ENCODE measurements around the gene PRPF4. TPM values are rescaled to one million over a fixed set of nuclear protein-coding genes. Genes with fewer than 3 reads are reported as not detected.
"Not testable (repeated sequence)": the region's sequence is repeated elsewhere in the genome, so short reads cannot be mapped to it uniquely, and the experiment has no call there.

PRPF4 gene
- total RNA-seq, 2 experiments from 2014 or later = 39.9 to 44.3 TPM

GRCh38 chr9:113269871-113270270 lies 5.6 kb upstream of the PRPF4 start:
- CTCF ChIA-PET = interaction anchor here (1.0 to 1.2 kb wide), 4 partner anchors 132 to 388 kb away, joined by 3 to 4 read pairs (median 4); partner anchors contain the start of gene ALAD
- DNase-seq = no peak
- Mint-ChIP-seq H3K9me3 (no peaks in the 10 kb centered on the region), H3K27ac (peak overlapping the region; percentile 22), H3K4me1 (ENCODE audit: low read depth) (peaks cover 23% of the 10 kb centered on the region), H3K36me3 (ENCODE audit: low read depth) (peaks cover 17% of the 10 kb centered on the region), H3K4me3 (no peak overlapping the region), H3K27me3 (ENCODE audit: low read depth) (no peaks in the 10 kb centered on the region)
- intact Hi-C loops (cut with micrococcal nuclease) = loop anchor here (1.0 to 10.0 kb wide), 2 partner anchors 49 to 1115 kb away; partner anchors contain the start of genes AKNA, FKBP15 and SLC31A1

- DNase-seq = peak; percentile 42
- H3K36me3 Mint-ChIP-seq (ENCODE audit: low read depth) = peaks cover 28% of the 10 kb centered on the region
- intact Hi-C loops (cut with micrococcal nuclease) = loop anchor here (1.0 to 10.0 kb wide), 18 partner anchors 35 to 1110 kb away; partner anchors contain the start of genes AKNA, ALAD, C9orf43 and FKBP15
- H3K27ac Mint-ChIP-seq = peak overlapping the region; percentile 77
- no peaks in the 10 kb centered on the region for H3K27me3 Mint-ChIP-seq (ENCODE audit: low read depth)
- H3K4me1 Mint-ChIP-seq (ENCODE audit: low read depth) = peaks cover 29% of the 10 kb centered on the region
- no peaks in the 10 kb centered on the region for H3K9me3 Mint-ChIP-seq
- CTCF ChIA-PET = interaction anchor here (0.6 to 4.1 kb wide), 29 partner anchors 12 to 382 kb away, joined by 3 to 58 read pairs (median 5); partner anchors contain the start of genes ALAD, C9orf43, FKBP15 and POLE3
- no peak overlapping the region for H3K4me3 Mint-ChIP-seq
These were observed 843 bp upstream of the PRPF4 start for GRCh38 chr9:113274474-113275156.

DNA sequence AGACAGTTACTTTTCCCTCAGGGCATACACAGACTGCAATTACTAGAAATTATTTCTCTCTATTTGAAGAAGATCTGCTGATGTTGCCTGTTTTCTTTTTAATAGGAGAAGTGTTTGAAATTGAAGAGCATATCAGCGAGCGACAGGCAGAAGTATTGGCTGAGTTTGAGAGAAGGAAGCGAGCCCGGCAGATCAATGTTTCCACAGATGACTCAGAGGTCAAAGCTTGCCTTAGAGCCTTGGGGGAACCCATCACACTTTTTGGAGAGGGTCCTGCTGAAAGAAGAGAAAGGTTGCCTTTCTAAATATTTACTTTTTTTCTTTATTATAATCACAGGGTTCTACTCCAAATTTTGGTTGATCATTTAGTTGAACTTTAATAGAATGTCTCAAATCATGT lies 3.4 kb downstream of the PRPF4 start:
- Mint-ChIP-seq H3K9me3 (no peaks in the 10 kb centered on the region), H3K4me1 (ENCODE audit: low read depth) (peaks cover 25% of the 10 kb centered on the region), H3K4me3 (no peak overlapping the region), H3K36me3 (ENCODE audit: low read depth) (peaks cover 49% of the 10 kb centered on the region), H3K27ac (no peak overlapping the region), H3K27me3 (ENCODE audit: low read depth) (no peaks in the 10 kb centered on the region)
- CTCF ChIA-PET = interaction anchor here (1.2 kb wide), 1 partner anchor 376 kb away, joined by 3 read pairs; no protein-coding TSS in a partner anchor
- intact Hi-C loops (cut with micrococcal nuclease) = loop anchor here (5.0 to 10.0 kb wide), 4 partner anchors 167 to 1106 kb away; partner anchors contain the start of genes AKNA, KIAA1958 and SNX30
- DNase-seq = no peak

DNA sequence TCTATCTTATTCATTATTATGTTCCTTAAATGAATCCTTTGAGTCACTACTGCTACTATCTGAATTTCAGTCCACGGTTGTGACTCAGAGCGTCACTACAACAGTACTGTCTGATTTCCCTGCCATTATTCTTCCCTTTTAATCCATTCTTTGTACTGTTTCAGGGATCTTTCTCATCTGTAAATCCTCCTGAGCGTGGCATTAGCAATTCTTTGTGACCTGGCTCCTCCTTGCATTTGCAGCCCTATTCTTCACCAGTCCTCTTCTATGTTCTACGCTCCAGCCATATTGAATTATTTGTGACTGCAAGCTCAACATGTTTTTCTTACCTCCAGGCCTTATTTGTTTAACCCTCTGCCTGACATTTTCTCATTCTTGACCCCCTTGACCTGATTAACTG lies 5.9 kb downstream of the PRPF4 start:
- intact Hi-C loops (cut with micrococcal nuclease) = no loop called here
- CTCF ChIA-PET = no interaction called here
- DNase-seq = no peak
- Mint-ChIP-seq H3K27me3 (ENCODE audit: low read depth) (no peaks in the 10 kb centered on the region), H3K27ac (no peak overlapping the region), H3K4me3 (no peak overlapping the region), H3K9me3 (no peaks in the 10 kb centered on the region), H3K4me1 (ENCODE audit: low read depth) (peaks cover 20% of the 10 kb centered on the region), H3K36me3 (ENCODE audit: low read depth) (peaks cover 58% of the 10 kb centered on the region)

DNA sequence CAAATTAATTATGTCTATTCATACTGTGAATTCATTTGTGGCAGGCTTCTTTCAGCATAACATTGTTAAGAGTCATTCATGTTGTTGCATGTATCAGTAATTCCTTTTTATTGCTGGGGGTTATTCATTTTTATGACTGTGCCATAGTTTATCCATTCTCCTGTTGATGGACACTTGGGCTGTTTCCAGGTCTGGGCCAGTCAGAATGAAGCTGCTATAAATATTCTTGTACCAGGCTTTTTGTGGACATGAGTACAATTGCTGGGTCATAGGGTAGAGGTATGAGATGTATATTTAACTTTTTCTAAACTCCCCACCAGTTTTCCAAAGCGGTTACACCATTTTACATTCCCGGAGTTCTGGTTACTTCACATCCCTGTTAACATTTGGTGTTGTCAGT lies 13.6 kb downstream of the PRPF4 start:
- Mint-ChIP-seq H3K36me3 (ENCODE audit: low read depth) (peaks cover 46% of the 10 kb centered on the region), H3K4me1 (ENCODE audit: low read depth) (peaks cover 3% of the 10 kb centered on the region), H3K27me3 (ENCODE audit: low read depth) (no peaks in the 10 kb centered on the region), H3K4me3 (no peak overlapping the region), H3K9me3 (no peaks in the 10 kb centered on the region), H3K27ac (no peak overlapping the region)
- intact Hi-C loops (cut with micrococcal nuclease) = no loop called here
- DNase-seq = no peak
- CTCF ChIA-PET = interaction anchor here (0.6 to 1.3 kb wide), 2 partner anchors 33 to 366 kb away, joined by 3 read pairs; no protein-coding TSS in a partner anchor

DNA sequence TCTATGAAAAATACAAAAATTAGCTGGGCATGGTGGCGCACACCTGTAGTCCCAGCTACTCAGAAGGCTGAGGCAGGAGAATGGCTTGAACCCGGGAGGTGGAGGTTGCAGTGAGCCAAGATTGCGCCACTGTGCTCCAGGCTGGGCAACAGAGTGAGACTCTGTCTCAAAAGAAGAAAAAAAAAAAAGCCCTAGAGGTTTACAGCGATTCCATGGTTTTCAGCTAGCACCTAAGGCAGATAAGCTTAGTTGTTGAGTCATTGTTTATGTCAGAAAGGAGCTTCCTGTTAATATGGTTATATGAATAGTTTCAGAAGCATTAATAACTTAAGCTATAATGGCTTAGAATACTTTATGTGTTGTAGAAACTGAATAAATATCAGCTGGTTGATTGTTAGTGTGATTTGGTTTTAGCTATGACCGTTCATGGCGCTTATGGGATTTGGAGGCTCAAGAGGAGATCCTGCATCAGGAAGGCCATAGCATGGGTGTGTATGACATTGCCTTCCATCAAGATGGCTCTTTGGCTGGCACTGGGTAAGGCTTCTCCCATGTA lies 14.7 kb downstream of the PRPF4 start:
- H3K27me3 Mint-ChIP-seq (ENCODE audit: low read depth) = no peaks in the 10 kb centered on the region
- no peaks in the 10 kb centered on the region for H3K9me3 Mint-ChIP-seq
- no peak overlapping the region for H3K4me3 Mint-ChIP-seq
- DNase-seq = no peak
- peaks cover 39% of the 10 kb centered on the region for H3K36me3 Mint-ChIP-seq (ENCODE audit: low read depth)
- CTCF ChIA-PET = interaction anchor here (1.3 kb wide), 1 partner anchor 365 kb away, joined by 3 read pairs; no protein-coding TSS in a partner anchor
- intact Hi-C loops (cut with micrococcal nuclease) = no loop called here
- H3K27ac Mint-ChIP-seq = peak overlapping the region; percentile 65
- peaks cover 3% of the 10 kb centered on the region for H3K4me1 Mint-ChIP-seq (ENCODE audit: low read depth)

DNA sequence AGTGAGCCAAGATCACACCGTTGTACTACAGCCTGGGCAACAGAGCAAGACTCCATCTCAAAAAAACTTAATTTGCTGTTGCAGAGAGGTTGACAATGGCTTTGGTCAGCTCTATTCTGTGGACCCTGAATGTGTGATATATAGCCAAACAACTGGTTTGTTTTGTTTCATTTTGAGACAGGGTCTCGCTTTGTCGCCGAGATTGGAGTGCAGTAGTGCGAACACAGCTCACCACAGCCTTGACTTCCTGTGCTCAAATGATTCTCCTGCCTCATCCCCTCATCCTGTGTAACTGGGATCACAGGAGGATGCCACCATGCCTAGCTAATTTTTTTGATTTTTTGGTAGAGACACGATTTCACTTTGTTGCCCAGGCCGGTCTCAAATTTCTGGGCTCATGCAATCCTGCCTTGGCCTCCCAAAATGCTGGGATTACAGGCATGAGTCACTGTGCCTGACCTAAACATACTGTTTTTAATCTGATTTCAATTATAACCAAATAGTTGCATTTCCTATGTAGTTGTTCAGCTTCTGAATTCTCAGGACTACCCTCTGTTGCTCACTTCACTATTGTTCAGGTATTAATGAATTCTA lies 17.9 kb downstream of the PRPF4 start:
- Mint-ChIP-seq H3K27me3 (ENCODE audit: low read depth) (no peaks in the 10 kb centered on the region), H3K4me1 (ENCODE audit: low read depth) (peaks cover 3% of the 10 kb centered on the region), H3K9me3 (no peaks in the 10 kb centered on the region), H3K4me3 (no peak overlapping the region), H3K36me3 (ENCODE audit: low read depth) (peaks cover 28% of the 10 kb centered on the region), H3K27ac (no peak overlapping the region)
- CTCF ChIA-PET = no interaction called here
- no peak for DNase-seq
- intact Hi-C loops (cut with micrococcal nuclease) = no loop called here

DNA sequence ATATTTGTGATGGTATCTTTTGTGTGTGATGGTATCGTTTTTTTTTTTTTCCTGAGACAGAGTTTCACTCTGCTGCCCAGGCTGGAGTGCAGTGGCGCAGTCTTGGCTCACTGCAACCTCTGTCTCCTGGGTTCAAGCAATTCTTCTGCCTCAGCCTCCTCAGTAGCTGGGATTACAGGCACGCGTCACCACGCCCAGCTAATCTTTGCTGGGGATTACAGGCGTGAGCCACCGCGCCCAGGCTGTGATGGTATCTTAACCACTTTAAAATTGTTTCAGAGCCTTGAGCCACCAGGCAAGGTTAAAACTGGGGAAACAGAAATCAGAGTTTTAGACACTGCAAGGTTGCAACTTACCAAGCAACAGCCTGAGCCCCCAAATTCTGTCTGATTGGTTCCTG lies 20.8 kb downstream of the PRPF4 start:
- H3K27ac Mint-ChIP-seq; intact Hi-C loops (cut with micrococcal nuclease): not testable (repeated sequence)

DNA sequence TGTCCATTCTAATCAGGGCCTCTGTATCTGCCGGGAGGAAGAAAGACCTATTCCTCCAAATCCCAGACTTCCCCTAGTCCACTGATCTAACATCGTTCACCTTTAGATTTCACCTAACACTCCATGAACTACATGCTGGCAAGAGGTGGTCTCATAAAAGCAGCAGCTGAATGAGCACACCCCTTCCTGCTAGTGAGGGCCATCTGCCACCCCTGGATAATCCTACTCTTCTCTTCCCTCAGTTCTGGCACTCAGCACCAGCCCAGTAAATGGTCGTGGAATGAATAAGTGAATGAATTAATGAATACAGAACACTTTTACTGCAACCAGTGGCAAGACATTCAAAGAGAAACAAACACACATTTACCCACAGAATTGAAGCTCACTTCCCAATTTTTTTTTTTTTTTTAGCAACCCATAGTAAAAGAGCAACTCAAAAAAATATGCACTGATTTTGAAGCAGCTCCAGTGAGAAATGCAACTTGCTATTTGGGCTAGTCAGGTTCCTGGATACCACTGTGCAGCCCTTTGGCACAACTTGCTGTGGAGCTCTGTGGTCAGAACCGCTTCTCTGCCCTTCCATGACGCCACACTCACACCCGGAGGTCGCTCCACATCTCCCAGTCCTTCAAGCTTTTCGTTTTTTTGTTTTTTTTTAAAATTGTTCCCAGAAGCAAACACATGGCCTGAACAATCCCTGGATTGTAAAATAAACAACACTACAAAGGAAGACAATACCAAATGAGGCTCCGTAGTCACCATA lies 21.5 kb downstream of the PRPF4 start:
- no peaks in the 10 kb centered on the region for H3K9me3 Mint-ChIP-seq
- CTCF ChIA-PET = no interaction called here
- H3K4me3 Mint-ChIP-seq = no peak overlapping the region
- no peak for DNase-seq
- H3K27ac Mint-ChIP-seq = no peak overlapping the region
- peaks cover 5% of the 10 kb centered on the region for H3K36me3 Mint-ChIP-seq (ENCODE audit: low read depth)
- H3K27me3 Mint-ChIP-seq (ENCODE audit: low read depth) = no peaks in the 10 kb centered on the region
- no peaks in the 10 kb centered on the region for H3K4me1 Mint-ChIP-seq (ENCODE audit: low read depth)
- intact Hi-C loops (cut with micrococcal nuclease) = no loop called here

More for the DNA sequence above, 20.8 kb downstream of the PRPF4 start:
- H3K27me3 Mint-ChIP-seq (ENCODE audit: low read depth); DNase-seq; H3K4me3 Mint-ChIP-seq; H3K4me1 Mint-ChIP-seq (ENCODE audit: low read depth); H3K9me3 Mint-ChIP-seq: not testable (repeated sequence)
- H3K36me3 Mint-ChIP-seq (ENCODE audit: low read depth) = peaks cover 11% of the 10 kb centered on the region
- CTCF ChIA-PET = interaction anchor here (0.6 kb wide), 1 partner anchor 474 kb away, joined by 3 read pairs; no protein-coding TSS in a partner anchor

DNA sequence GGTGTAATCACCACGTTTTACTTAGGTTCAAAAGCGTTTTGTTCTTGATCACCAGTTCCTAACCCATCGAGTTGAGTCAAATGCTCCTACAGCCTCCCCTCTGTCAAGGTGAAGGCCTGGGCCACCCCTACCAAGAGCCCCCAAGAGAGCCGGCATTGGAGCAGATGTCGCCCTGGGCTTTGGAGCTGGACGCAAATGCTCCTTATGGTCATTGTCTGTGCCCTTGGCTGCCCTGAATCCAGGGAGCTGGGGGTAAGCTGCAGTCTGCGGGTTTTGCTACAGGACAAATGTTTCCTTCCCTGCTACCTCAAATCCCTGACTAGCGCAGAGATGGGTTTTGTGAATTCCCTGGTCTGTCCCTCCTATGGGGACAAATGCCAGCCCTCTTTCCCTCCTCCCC lies 22.9 kb downstream of the PRPF4 start:
- Mint-ChIP-seq H3K27me3 (ENCODE audit: low read depth) (no peaks in the 10 kb centered on the region), H3K27ac (no peak overlapping the region), H3K9me3 (no peaks in the 10 kb centered on the region), H3K4me3 (no peak overlapping the region), H3K36me3 (ENCODE audit: low read depth) (no peaks in the 10 kb centered on the region), H3K4me1 (ENCODE audit: low read depth) (no peaks in the 10 kb centered on the region)
- no peak for DNase-seq
- CTCF ChIA-PET = no interaction called here
- intact Hi-C loops (cut with micrococcal nuclease) = no loop called here

DNA sequence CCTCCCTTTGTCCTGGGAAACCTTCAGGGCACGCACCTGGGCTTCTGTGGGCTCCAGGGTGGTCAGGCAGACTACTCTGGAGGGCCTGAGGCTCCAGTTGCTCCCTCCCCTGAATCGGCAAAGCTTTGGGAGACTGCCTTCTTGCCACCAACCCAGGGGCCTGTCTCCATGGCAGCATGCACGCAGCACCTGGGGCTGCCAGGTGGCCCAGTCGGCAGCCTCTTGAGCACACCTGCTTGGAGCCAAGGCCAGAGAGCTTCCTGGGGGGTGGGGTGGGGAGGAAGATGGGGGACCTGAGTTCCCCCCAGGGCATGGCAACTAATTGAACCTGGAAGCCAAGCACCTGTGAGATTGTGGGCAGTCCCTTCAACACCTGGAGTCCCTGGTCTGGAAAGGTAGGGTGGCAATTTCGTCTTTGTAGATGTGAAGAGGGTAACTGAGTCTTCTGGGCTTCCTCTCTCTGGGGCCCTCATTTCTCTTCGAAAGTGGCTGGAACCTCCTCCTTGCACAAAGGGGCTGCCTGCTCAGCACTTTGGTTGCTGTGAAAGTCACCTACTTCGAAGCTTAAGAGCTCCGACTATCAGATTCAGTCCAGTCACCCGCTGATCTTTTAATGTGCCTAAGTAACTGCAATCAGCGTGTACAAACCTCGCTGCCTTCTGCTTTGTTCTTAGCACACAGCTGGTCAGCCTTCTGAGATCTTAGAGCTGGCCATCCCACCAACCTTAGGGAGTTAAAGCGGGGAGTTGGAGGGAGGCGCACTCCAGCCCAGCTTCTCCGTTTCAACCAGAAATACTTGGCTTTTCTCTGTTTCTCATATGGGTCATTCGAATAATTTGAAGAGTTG lies 23.7 kb downstream of the PRPF4 start:
- Mint-ChIP-seq H3K4me3 (no peak overlapping the region), H3K27me3 (ENCODE audit: low read depth) (no peaks in the 10 kb centered on the region), H3K4me1 (ENCODE audit: low read depth) (no peaks in the 10 kb centered on the region), H3K9me3 (no peaks in the 10 kb centered on the region), H3K27ac (no peak overlapping the region), H3K36me3 (ENCODE audit: low read depth) (no peaks in the 10 kb centered on the region)
- intact Hi-C loops (cut with micrococcal nuclease) = no loop called here
- CTCF ChIA-PET = interaction anchor here (0.7 to 1.7 kb wide), 2 partner anchors 97 to 358 kb away, joined by 3 to 4 read pairs; no protein-coding TSS in a partner anchor
- DNase-seq = no peak
